GM12878 (cell line): Measurements from ENCODE around the gene MGA. TPM values are rescaled to one million over a fixed set of nuclear protein-coding genes. Genes with fewer than 3 reads are reported as not detected.

ENCODE experiments used
- ATAC-seq: fragments of 200-7000 bp; cut with Tn5 transposase; 3 replicates; pipeline ENCODE4 v1.9.1; 2020; ENCODE audit warnings: mild to moderate bottlenecking, moderate library complexity
- BruUV-seq: library from RNA; stranded (reverse); fragments of 400-500 nt; replicated peaks from 2 replicates; lab custom pipeline; 2021; lab: Mats Ljungman, UMichigan
- CTCF ChIA-PET: fragments of 300-600 bp; sonication (Branson Sonifier 250); formaldehyde crosslinking; extraction: SDS; loops from one replicate; lab custom pipeline; 2021; ENCODE audit warnings: inconsistent platforms; lab: Yijun Ruan, JAX
- POLR2A ChIA-PET: fragments of 350-600 bp; formaldehyde crosslinking; extraction: SDS; loops from one replicate; lab custom pipeline; 2021; ENCODE audit warnings: inconsistent platforms; lab: Charles Lee
- RAD21 ChIA-PET: fragments of 300-600 bp; sonication (Branson Sonifier 250); formaldehyde crosslinking; loops from one replicate; lab custom pipeline; 2023; ENCODE audit warnings: antibody characterized with exemption; ENCODE audit not compliant: unreplicated experiment; lab: Charles Lee
- SMC1A ChIA-PET: fragments of 300-600 bp; sonication (Branson Sonifier 250); formaldehyde crosslinking; loops from one replicate; lab custom pipeline; 2023; ENCODE audit not compliant: unreplicated experiment, uncharacterized antibody; lab: Charles Lee
- DNase-seq: peaks from one replicate; pipeline ENCODE4 v3.0.0-alpha.2; 2011; ENCODE audit warnings: low read depth, low spot score
- FAIRE-seq: peaks from 3 replicates; lab custom pipeline; 2011; peaks lifted over from hg19 to GRCh38; lab: Jason Lieb, UNC
- H2AFZ ChIP-seq: 2 replicates; pipeline ENCODE4 v1.6.0; 2011; ENCODE audit warnings: low read depth, low read length, control low read depth; ENCODE audit not compliant: control insufficient read depth
- H3K27ac ChIP-seq: 2 replicates; pipeline ENCODE4 v1.5.1; 2011; ENCODE audit warnings: control low read depth; ENCODE audit not compliant: control insufficient read depth, insufficient read depth
- H3K27me3 ChIP-seq, 2 experiments: replicated peaks in 1 of 2; 2 replicates each; pipeline versions ENCODE4 v1.6.0 to v1.6.1; 2011; ENCODE audit warnings: low read length in 1 of 2; ENCODE audit not compliant: control insufficient read depth in 2 of 2, insufficient read depth in 2 of 2
- H3K36me3 ChIP-seq, 2 experiments: 2 replicates each; pipeline ENCODE4 v1.5.1; 2011; ENCODE audit warnings: low read length in 1 of 2; ENCODE audit not compliant: control insufficient read depth in 2 of 2, insufficient read depth in 2 of 2
- H3K4me1 ChIP-seq: 2 replicates; pipeline ENCODE4 v1.6.1; 2011; ENCODE audit warnings: mild to moderate bottlenecking, low read length, moderate library complexity, mixed read lengths; ENCODE audit not compliant: control insufficient read depth, insufficient read depth
- H3K4me2 ChIP-seq: 2 replicates; pipeline ENCODE4 v1.6.0; 2011; ENCODE audit warnings: control low read depth; ENCODE audit not compliant: control insufficient read depth, insufficient read depth
- H3K4me3 ChIP-seq: fragments of 200-600 bp; sonication (generic); 2 replicates; pipeline ENCODE4 v1.5.1; 2016
- H3K79me2 ChIP-seq: 2 replicates; pipeline ENCODE4 v1.6.0; 2011; ENCODE audit warnings: low read length; ENCODE audit not compliant: control insufficient read depth, insufficient read depth
- H3K9ac ChIP-seq: 2 replicates; pipeline ENCODE4 v1.8.0; 2011; ENCODE audit warnings: low read length, control low read depth, mixed read lengths; ENCODE audit not compliant: control insufficient read depth, insufficient read depth
- H3K9me3 ChIP-seq: replicated peaks from 3 replicates; pipeline ENCODE4 v1.5.1; 2011; ENCODE audit warnings: mild to moderate bottlenecking, low read length; ENCODE audit not compliant: control insufficient read depth, insufficient read depth
- H4K20me1 ChIP-seq: 2 replicates; pipeline ENCODE4 v1.6.0; 2011; ENCODE audit not compliant: control insufficient read depth, insufficient read depth
- ATF7 ChIP-seq: fragments of 450-650 bp; IDR thresholded peaks from 2 replicates; pipeline ENCODE4 v1.6.1; 2016; ENCODE audit warnings: low read depth, mild to moderate bottlenecking
- ESRRA ChIP-seq: IDR thresholded peaks from 2 replicates; pipeline ENCODE4 v1.6.1; 2012; ENCODE audit warnings: mild to moderate bottlenecking, low read length, improper control_type of control experiment
- EZH2 ChIP-seq: IDR thresholded peaks from 2 replicates; pipeline ENCODE4 v1.6.1; 2012; ENCODE audit warnings: low read depth, mild to moderate bottlenecking, control low read depth, inconsistent platforms, low read length, borderline replicate concordance; ENCODE audit not compliant: control insufficient read depth
- HDGF ChIP-seq: fragments of 450-650 bp; IDR thresholded peaks from 2 replicates; pipeline ENCODE4 v1.6.1; 2016; ENCODE audit warnings: antibody characterized with exemption
- IKZF1 ChIP-seq: fragments of 450-650 bp; conservative IDR thresholded peaks from 2 replicates; pipeline ENCODE4 v1.6.1; 2017; ENCODE audit warnings: antibody characterized with exemption, mild to moderate bottlenecking
- JUNB ChIP-seq: IDR thresholded peaks from 2 replicates; pipeline ENCODE4 v1.6.1; 2016; ENCODE audit warnings: antibody characterized with exemption, mild to moderate bottlenecking
- KAT2A ChIP-seq: conservative IDR thresholded peaks from 2 replicates; pipeline ENCODE4 v1.6.1; 2011; ENCODE audit warnings: low read depth, low read length; ENCODE audit not compliant: control insufficient read depth
- PAX8 ChIP-seq: fragments of 450-650 bp; IDR thresholded peaks from 2 replicates; pipeline ENCODE4 v1.6.1; 2017; ENCODE audit warnings: mild to moderate bottlenecking, moderate library complexity
- SP1 ChIP-seq: IDR thresholded peaks from one replicate; pipeline ENCODE4 v1.6.1; 2011; ENCODE audit warnings: low read depth, low read length
- SREBF2 ChIP-seq: IDR thresholded peaks from 2 replicates; pipeline ENCODE4 v1.6.1; 2012; ENCODE audit warnings: mild to moderate bottlenecking, low read length
- TAF1 ChIP-seq: IDR thresholded peaks from 2 replicates; pipeline ENCODE4 v1.6.1; 2011; ENCODE audit warnings: mild to moderate bottlenecking, low read depth, low read length, borderline replicate concordance
- ZNF24 ChIP-seq: fragments of 450-650 bp; IDR thresholded peaks from 2 replicates; pipeline ENCODE4 v1.6.1; 2017; ENCODE audit warnings: antibody characterized with exemption, mild to moderate bottlenecking
- ZNF384 ChIP-seq: IDR thresholded peaks from 2 replicates; pipeline ENCODE4 v1.6.1; 2012; ENCODE audit warnings: low read depth, mild to moderate bottlenecking, low read length, improper control_type of control experiment, borderline replicate concordance
- ZNF622 ChIP-seq: fragments of 450-650 bp; IDR thresholded peaks from 2 replicates; pipeline ENCODE4 v1.6.1; 2017; ENCODE audit warnings: mild to moderate bottlenecking, inconsistent platforms
- WGBS: methylation state at CpG from one replicate; pipeline ENCODE4 v1.1.6; 2016; ENCODE audit warnings: low lambda C conversion rate; ENCODE audit not compliant: insufficient replicate concordance, insufficient coverage; ENCODE audit errors: missing lambda C conversion rate; 5-methylcytosine and 5-hydroxymethylcytosine counted together
- in situ Hi-C: fragments of 300-500 bp; cut with MboI; formaldehyde crosslinking; loops from 9 replicates; pipeline ENCODE4 v1.14.3; 2018; ENCODE audit warnings: mixed read lengths
- intact Hi-C: fragments of 100-400 bp; cut with micrococcal nuclease; formaldehyde crosslinking; loops from one replicate; pipeline ENCODE4 v1.14.2; 2022; ENCODE audit not compliant: unreplicated experiment
- polyA plus RNA-seq, 11 experiments: library from polyadenylated mRNA; depleted of rRNA in 4 of 11; unstranded in 6 of 11; stranded (reverse) in 5 of 11; fragments of >200 nt; fragmentation: Nextera tagmentation in 4 of 11; fragmentation: Illumina TruSeq in 1 of 11; extraction: Ambion mirVana in 4 of 11; extraction: Trizol in 1 of 11; gene quantifications; 1 replicate in 1 of 11; 2 replicates in 10 of 11; pipeline versions ENCODE4 v1.2.1 to v1.2.3, GENCODE V29; 2011 to 2016; ENCODE audit warnings: inconsistent platforms in 2 of 11, missing spikeins in 2 of 11, low read depth in 1 of 11
- total RNA-seq, 4 experiments: library from RNA; depleted of rRNA in 3 of 4; stranded (reverse); fragments of >200 nt in 3 of 4; fragmentation: Illumina TruSeq in 1 of 4; extraction: Trizol in 1 of 4; gene quantifications; 2 replicates each; pipeline versions ENCODE4 v1.2.1 to v1.2.3, GENCODE V29; 2013 to 2021
- TF ChIP-seq, protein P1 (sequence below), 3 experiments: IDR thresholded peaks in 2 of 3; conservative IDR thresholded peaks in 1 of 3; 2 replicates each; pipeline ENCODE4 v1.5.1; 2011; ENCODE audit warnings: low read depth in 3 of 3, low read length in 3 of 3, mild to moderate bottlenecking in 3 of 3, control low read depth in 2 of 3, moderate library complexity in 2 of 3, inconsistent platforms in 1 of 3, mixed read lengths in 1 of 3; ENCODE audit not compliant: control insufficient read depth in 2 of 3, insufficient read depth in 1 of 3; ENCODE audit errors: extremely low read depth in 1 of 3
- TF ChIP-seq, protein P2 (sequence below): fragments of 450-650 bp; IDR thresholded peaks from 2 replicates; pipeline ENCODE4 v1.6.1; 2017; ENCODE audit warnings: low read depth, mild to moderate bottlenecking, moderate library complexity

The MGA gene
- total and polyA plus RNA-seq, 10 of the 15 experiments (the other 5 are each of a cell fraction or from before 2014, with no cell fraction given) = 2.6 to 29.6 (median 17.0) TPM

DNA sequence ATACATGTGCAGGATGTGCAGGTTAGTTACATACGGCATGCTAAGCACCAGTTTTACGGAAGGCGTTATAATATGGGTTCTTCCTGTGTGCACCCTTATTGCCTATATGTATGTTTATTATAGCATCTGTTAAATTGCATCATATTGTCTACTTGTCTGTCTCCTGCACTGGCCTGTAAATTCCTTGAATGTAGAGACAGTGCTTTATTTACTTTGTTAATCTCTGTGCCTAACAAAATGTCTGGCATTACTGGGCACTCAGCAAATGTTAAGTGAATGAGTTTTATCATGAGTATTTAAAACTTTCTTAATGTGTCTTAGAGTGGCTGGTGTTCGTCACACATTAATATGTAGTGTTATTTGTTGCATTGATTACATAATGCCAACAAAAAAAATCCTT, 23.8 kb downstream of the MGA start:
- Histone ChIP-seq H3K4me3 (no peak overlapping the region), H3K27me3 (no peaks in the 10 kb centered on the region), H3K36me3 (0 out of 4 replicates have a peak, but pooled peaks cover 0 to 4% of the 10 kb centered on the region in 2 experiments), H3K27ac (no peak overlapping the region), H4K20me1 (no peaks in the 10 kb centered on the region), H3K4me1 (no peaks in the 10 kb centered on the region), H3K79me2 (peaks cover 64% of the 10 kb centered on the region), H3K9me3 (no peaks in the 10 kb centered on the region; the same call in 1 of the 3 replicates), H3K4me2 (no peak overlapping the region), H3K9ac (no peak overlapping the region), H2AFZ (no peak overlapping the region)
- in situ Hi-C loops = no loop called here
- CTCF ChIA-PET = no interaction called here
- no TSS peak for BruUV-seq
- POLR2A ChIA-PET = interaction anchor here (0.7 kb wide), 1 partner anchor 311 kb away, joined by 5 read pairs; no protein-coding TSS in a partner anchor
- DNase-seq (no peak), ATAC-seq (no peak), FAIRE-seq (no peak)
- SMC1A ChIA-PET = no interaction called here
- TF ChIP-seq TAF1 (no peak), JUNB (no peak), KAT2A (no peak), IKZF1 (no peak), ZNF384 (no peak), EZH2 (no peak), ESRRA (no peak), ZNF24 (no peak), SP1 (no peak), PAX8 (no peak), ZNF622 (no peak), HDGF (no peak), SREBF2 (no peak), ATF7 (no peak)
- TF ChIP-seq, protein P1, sequence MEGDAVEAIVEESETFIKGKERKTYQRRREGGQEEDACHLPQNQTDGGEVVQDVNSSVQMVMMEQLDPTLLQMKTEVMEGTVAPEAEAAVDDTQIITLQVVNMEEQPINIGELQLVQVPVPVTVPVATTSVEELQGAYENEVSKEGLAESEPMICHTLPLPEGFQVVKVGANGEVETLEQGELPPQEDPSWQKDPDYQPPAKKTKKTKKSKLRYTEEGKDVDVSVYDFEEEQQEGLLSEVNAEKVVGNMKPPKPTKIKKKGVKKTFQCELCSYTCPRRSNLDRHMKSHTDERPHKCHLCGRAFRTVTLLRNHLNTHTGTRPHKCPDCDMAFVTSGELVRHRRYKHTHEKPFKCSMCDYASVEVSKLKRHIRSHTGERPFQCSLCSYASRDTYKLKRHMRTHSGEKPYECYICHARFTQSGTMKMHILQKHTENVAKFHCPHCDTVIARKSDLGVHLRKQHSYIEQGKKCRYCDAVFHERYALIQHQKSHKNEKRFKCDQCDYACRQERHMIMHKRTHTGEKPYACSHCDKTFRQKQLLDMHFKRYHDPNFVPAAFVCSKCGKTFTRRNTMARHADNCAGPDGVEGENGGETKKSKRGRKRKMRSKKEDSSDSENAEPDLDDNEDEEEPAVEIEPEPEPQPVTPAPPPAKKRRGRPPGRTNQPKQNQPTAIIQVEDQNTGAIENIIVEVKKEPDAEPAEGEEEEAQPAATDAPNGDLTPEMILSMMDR (IDR thresholded peaks at IDR 0.05 in 2 of 3, conservative IDR thresholded peaks at IDR 0.05 in 1 of 3; ENCODE audit: control insufficient read depth in 2 of 3, extremely low read depth in 1 of 3, insufficient read depth in 1 of 3, low read depth in 3 of 3, low read length in 3 of 3) = no peak
- TF ChIP-seq, protein P2, sequence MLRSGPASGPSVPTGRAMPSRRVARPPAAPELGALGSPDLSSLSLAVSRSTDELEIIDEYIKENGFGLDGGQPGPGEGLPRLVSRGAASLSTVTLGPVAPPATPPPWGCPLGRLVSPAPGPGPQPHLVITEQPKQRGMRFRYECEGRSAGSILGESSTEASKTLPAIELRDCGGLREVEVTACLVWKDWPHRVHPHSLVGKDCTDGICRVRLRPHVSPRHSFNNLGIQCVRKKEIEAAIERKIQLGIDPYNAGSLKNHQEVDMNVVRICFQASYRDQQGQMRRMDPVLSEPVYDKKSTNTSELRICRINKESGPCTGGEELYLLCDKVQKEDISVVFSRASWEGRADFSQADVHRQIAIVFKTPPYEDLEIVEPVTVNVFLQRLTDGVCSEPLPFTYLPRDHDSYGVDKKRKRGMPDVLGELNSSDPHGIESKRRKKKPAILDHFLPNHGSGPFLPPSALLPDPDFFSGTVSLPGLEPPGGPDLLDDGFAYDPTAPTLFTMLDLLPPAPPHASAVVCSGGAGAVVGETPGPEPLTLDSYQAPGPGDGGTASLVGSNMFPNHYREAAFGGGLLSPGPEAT = no peak
- RAD21 ChIA-PET = no interaction called here
- intact Hi-C loops = no loop called here
- over 99% methylated on average over 4 of the region's 4 CpGs for WGBS
